ENCODE data around the gene SEMA5A.

Gene SEMA5A

DNA sequence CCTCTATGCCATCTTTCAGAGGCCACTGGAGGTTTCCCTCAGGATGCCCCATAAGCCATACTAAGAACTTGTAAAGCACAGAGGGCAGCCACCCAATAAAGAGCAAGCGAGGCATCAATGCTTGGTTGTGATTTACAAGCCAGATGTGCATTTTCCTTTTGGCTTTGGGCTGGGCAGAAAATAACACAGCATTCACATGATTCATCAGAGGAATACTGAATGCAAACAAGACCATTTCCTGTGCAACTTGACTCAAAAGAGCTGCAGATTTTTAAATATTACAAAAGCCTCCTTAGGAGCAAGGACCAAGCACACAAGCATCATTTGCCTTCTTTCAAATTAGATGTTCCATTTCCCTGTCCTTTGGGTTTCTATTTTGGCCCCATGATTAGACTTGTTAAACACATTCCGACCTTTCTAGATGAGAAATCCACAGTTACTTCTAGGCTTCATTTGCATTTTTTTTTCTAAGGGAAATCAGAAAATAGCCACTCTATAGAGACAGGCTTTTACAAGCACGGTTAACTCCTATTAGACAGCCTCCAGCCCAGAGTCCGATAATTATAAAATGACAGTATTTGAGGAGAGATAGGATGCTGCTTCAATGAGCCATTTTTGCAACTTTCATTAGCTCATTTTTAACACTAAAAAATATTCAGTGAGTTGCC is 207.8 kb downstream of the SEMA5A start:
- FAIRE-seq, result no peak

DNA sequence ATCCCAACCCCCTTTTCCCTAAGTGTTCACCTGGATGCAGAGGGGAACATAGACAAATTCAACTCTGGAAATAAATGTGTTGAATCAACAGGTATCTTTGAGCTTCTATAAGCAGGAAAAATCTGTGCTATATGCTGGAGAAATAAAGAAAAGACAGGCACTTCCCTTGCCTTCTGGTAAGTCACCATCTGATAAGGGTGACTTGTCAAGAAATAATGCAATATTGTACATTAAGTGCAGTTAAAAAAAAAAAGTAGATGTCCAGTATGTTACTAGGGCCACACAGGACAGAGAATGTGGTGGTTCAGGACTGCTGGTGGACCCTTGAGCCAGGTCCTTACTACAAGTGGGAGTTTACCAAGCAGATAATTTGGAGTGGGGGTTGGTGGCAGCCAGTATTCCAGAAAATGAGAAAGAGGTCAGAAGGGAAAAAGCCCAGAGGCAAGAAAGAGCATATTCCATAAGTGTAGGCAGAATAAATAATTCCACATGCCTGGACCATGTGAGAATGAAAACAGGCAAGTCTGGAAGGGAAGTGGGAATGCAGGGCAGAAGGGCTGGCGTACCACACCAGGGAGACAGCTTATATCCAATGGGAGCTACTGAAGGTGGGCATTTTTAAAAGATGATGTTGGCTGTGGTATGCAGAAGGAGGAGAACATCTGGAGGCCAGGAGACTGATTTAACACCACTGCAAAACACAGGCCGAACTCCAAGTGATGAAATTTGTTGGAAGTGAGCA is 209.9 kb downstream of the SEMA5A start:
- DNase-seq (ENCODE audit: low spot score) (no peak), FAIRE-seq (no peak)

More for the DNA sequence above, 207.8 kb downstream of the SEMA5A start:
- DNase-seq (ENCODE audit: low spot score), result no peak

- no peak for FAIRE-seq
- DNase-seq (ENCODE audit: low spot score), result no peak
Observed at GRCh38 chr5:9335269-9335668, 210.6 kb downstream of the SEMA5A start.

- FAIRE-seq (no peak), DNase-seq (ENCODE audit: low spot score) (no peak)
Observed at GRCh38 chr5:9332026-9332425, 213.8 kb downstream of the SEMA5A start.

- FAIRE-seq (no peak), DNase-seq (ENCODE audit: low spot score) (no peak)
Observed at GRCh38 chr5:9331372-9331771, 214.5 kb downstream of the SEMA5A start.

GRCh38 chr5:9329125-9329524 is 216.8 kb downstream of the SEMA5A start:
- FAIRE-seq, result no peak
- DNase-seq (ENCODE audit: low spot score), result no peak

DNA sequence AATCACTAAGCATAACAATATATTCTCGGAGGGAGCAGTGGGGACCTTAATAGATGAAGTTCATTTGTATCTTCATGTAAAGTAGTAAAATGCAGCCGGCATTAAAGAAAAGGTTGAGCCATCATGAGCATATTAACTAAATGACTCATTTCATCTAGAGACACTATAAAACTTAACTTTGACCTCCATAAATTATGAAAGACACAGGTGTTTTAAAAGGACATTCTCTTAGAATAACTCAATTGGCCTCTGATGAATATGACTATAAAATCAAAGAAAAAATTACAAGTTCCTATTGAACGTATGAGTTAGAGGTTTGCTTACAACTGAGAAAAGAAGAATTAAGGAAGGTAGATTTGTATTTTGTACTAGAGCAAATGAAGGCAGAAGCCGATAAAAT is 220.3 kb downstream of the SEMA5A start:
- FAIRE-seq, result no peak
- DNase-seq (ENCODE audit: low spot score), result no peak

DNA sequence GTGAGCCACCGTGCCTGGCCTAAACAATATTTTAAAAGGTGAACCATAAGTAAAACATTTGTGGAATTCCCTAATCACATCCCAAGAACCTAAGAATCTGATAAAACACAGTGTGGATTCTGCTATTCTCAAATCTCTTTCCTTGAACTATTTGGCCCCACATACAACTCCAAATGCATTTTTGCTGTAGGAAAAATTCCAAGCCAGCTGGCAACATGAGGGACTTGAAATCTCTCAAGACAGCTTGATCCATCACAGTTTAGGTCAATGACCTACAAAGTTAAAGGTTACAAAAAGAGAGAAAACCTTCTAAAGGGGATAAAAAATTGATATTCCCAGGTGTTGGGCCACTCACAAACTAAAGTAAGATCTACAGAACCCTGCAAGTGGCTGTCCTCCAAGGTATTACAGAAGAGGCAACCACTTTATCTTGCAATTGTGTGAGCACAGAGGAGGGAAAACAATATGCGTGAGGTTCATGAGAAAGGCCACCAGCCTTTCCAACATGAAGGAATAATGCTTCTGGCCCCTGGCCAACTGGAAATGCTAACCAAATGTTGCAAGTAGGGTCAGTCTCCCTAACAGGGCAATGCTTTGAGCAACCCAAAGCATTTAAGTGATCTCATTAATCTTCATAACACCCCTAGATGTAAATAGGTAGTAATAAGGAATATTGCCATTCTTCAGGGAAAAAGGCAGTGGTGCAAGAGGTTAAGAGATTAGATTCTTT is 221.4 kb downstream of the SEMA5A start:
- DNase-seq (ENCODE audit: low spot score), result no peak

GRCh38 chr5:9320652-9321051 is 225.2 kb downstream of the SEMA5A start:
- FAIRE-seq (no peak), DNase-seq (ENCODE audit: low spot score) (no peak)

More for the DNA sequence above, 221.4 kb downstream of the SEMA5A start:
- no peak for FAIRE-seq

- FAIRE-seq, result no peak
- no peak for DNase-seq (ENCODE audit: low spot score)
Observed at GRCh38 chr5:9318031-9318430, 227.8 kb downstream of the SEMA5A start.

DNA sequence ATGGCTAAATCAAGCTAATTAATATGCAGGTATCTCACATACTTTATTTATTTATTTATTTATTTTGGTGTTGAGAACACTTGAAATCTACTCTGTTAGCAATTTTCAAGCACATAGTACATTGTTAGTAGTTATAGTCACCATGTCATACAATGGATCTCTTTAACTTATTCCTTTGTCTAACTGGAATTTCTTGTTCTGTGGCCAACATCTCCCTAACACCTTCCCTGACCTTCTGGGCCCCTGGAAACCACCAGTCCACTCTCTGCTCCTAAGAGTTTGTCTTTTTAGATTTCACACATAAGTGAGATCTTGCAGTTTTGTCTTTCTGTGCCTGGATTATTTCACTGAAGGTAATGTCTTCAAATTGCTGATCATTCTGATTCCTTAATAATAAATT is 229.1 kb downstream of the SEMA5A start:
- DNase-seq (ENCODE audit: low spot score), result no peak
- FAIRE-seq, result no peak

- DNase-seq (ENCODE audit: low spot score) (no peak), FAIRE-seq (peak; percentile 4)
Observed at GRCh38 chr5:9316041-9316440, 229.8 kb downstream of the SEMA5A start.

- no peak for DNase-seq (ENCODE audit: low spot score)
- FAIRE-seq, result no peak
Observed at GRCh38 chr5:9314558-9314957, 231.3 kb downstream of the SEMA5A start.

DNA sequence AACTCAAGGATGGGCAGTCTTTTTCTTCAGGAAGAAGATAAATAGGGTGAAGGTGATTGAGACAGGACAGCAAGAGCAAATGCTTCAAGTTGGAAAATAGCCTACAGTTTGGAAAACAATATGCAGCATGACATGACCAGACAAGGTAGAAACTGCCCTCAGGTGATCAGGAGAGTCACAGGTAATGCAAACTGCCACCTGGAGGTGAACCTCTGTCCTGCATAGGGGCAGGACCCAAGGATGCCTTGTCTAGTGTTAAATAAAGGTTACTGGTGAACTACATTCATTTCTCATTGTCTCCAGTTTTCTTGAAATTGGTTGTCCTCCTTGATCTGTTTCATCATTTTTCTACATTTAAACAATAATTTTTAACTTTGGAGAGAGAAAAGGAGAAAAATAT is 232.1 kb downstream of the SEMA5A start:
- no peak for FAIRE-seq

DNA sequence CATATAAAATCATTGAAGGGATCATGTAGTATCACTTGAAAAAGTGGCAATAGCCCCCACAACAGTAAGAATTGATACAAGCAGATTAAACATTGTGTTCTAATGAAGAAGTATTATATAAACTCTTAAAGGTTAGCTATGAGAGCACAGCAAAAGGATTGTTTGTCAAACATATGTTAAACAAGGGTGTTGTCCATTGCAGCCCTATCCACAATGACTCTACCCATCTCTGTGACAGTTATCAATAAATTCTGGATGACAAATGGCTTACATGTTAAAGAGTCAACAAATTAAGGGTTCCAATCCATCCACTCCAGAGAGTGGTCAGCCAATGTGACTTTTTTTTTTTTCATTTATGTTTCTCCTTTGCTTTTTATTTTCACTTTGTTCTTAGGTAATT is 238.7 kb downstream of the SEMA5A start:
- FAIRE-seq (no peak), DNase-seq (ENCODE audit: low spot score) (no peak)

More for the DNA sequence above, 232.1 kb downstream of the SEMA5A start:
- DNase-seq (ENCODE audit: low spot score), result no peak

DNA sequence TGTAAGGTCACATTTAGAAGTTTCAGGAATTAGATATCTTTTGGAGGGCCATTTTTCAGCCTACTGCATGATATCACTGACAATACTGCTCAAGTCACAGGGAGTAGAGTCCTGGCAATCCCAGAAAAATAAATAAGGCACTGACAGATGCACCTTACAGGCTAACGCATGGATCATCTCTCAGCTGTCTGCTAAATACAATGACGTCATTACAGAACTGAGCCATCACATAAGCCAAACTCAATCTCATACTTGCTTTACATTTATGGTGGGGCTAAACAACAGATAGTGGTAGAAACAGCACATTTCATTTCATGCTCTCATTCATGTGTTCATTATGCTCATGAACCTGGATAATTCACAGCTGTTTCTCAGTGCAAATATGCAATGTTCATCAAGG is 243.7 kb downstream of the SEMA5A start:
- FAIRE-seq (no peak), DNase-seq (ENCODE audit: low spot score) (no peak)

DNA sequence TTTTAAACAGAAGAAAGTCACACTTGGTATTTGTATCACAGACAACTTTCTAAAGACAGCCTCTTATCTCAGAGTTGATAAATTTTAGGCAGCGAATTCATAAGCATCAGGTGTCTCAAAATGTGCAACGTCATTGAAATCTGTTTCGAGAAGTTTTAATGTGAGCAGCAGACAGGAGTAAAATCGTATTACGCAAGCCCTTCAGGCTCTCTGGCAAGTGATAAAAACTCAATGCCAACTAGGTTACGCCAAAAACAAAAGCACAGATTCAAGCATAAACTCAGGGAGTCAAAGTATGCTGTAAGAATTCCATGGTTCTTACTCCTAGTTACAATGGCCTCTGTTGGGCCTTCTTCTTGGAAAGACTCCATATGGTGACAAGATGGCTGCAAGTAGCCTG is 244.7 kb downstream of the SEMA5A start:
- FAIRE-seq (no peak), DNase-seq (ENCODE audit: low spot score) (no peak)

- FAIRE-seq (no peak), DNase-seq (ENCODE audit: low spot score) (no peak)
Observed at GRCh38 chr5:9297134-9297533, 248.7 kb downstream of the SEMA5A start.

DNA sequence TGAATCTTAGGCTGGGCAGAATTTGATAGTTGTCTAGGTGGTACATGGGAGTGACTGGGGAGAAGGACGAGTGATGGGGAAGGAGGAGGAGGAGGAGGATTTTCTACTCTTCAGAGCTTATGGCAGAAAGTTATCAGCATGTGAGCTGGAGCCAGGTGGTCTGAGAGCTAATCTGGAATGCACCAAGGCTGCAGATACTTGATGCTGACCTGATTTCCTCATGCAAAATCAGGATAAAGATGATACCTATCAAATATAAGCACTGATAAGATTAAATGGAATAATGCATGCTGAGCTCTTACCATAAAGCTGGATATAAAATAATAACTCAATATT is 250.4 kb downstream of the SEMA5A start:
- no peak for DNase-seq (ENCODE audit: low spot score)
- no peak for FAIRE-seq

DNA sequence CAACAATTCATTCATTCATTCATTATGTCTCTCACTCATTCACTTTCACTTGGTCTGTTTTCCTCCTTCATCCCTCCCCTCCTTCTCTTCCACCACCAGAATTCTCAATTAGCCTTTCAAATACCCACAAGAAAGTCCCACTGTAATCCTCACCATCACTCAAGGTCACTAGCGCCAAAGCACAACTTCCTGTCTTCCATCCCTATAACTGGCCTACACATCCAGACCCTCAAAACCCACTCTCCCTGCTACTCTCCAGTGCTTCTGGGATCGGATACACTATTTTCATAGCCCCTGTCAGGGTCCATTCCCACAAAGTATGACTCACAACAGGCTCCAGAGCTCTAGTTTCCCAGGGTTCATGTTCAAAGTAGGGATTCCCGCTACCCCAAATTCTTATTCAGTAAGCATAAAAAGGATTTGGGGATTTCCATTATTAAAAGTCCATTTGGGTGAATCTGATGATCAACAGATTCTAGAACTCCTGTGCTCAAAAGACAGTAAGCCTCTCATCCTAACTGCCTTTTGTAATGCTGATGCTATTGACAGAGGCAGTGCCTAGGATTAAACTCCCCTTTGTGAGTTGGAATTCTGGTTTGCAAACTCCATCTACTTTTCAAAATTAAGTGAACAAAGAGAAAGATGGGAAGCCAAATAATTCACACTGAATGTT is 250.9 kb downstream of the SEMA5A start:
- DNase-seq (ENCODE audit: low spot score), result no peak
- FAIRE-seq, result no peak

DNA sequence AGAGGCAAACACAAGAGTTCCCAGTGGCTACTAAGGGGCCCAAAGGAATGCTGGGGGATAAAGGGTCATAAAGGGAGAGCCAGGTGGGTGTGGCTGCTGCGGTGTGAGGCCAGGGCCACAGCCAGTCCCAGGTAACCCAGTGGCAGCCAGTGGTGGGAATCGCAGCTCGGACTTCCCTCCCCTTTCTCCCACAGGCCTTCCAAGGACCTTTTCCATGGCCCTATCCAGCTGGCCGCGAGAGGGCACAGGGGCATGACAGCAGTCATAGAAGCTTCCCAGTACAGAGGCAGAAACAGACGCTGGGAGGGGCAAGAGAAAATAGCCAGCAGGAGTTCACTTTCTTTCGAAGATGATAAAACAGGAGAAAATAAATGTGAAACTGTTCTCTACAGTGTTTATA is 257.6 kb downstream of the SEMA5A start:
- FAIRE-seq (no peak), DNase-seq (ENCODE audit: low spot score) (no peak)

- DNase-seq (ENCODE audit: low spot score) (no peak), FAIRE-seq (no peak)
Observed at GRCh38 chr5:9284781-9285307, 261.0 kb downstream of the SEMA5A start.

All from RCC 7860 (cell line).